ENCODE data around the gene NAAA. TPM values are rescaled to one million over a fixed set of nuclear protein-coding genes. Genes with fewer than 3 reads are reported as not detected.

NAAA gene
- total RNA-seq, 1 donor from 2014 or later = 23.2 TPM

Other genes with a start within 250 kb of the NAAA start
- 77.6 and 93.6 TPM in 2 replicates for gene USO1, start 216.4 kb downstream of the NAAA start, total RNA-seq
- gene PPEF2, start 38.6 kb downstream of the NAAA start, total RNA-seq = not detected in 2 replicates
- gene SDAD1, start 49.9 kb upstream of the NAAA start, total RNA-seq = 24.4 and 26.3 TPM in 2 replicates
- not detected in 2 replicates for gene CXCL9, start 66.5 kb upstream of the NAAA start, total RNA-seq
- 0.28 and 0.33 TPM in 2 replicates for gene CXCL10, start 82.5 kb upstream of the NAAA start, total RNA-seq
- 1.9 and 2.6 TPM in 2 replicates for gene CXCL11, start 95.1 kb upstream of the NAAA start, total RNA-seq
- 0.07 TPM in 1 of 2 replicates, not detected in the other for gene ART3, start 133.7 kb upstream of the NAAA start, total RNA-seq
- gene NUP54, start 207.4 kb upstream of the NAAA start, total RNA-seq = 61.2 and 72.6 TPM in 2 replicates

Measured in pulmonary artery endothelial cell (primary cell).